Measurements from ENCODE around the gene ESRRB.
A peak's percentile ranks its signal among the peaks of the same experiment; 100 is the strongest.

ESRRB gene

DNA sequence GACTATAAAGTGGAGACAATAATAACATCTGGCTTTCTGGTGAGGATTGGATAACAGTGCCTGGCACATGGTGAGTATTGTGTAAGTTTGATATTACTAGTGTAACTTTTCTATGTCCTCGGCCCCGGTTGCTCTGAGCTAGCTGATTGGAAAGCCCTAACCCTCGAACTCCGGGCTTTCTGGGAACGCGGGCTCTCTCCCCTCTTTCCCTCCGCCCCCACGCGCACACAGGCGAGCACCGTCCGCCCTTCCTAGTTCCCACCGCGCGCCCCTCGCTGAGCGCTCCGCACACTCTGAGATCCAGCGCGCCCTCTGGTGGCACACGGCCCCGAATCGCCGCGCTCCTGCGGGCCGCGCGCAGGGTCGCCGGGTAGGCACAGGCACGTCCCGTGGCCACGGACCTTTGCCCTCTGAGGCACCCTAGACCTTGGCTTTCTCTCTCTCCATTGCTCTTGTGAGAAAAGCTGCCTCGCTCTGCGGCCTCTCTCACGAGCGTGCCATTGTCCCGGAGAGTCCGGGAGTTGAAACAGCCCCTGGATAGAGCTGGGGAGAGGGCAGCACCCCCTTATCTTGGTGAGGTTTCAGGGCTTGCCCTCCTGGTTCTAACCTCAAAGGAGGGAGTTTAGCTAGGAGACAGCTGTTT lies 23.2 kb upstream of the ESRRB start:
- H3K4me3 ChIP-seq (ENCODE audit: low read depth, low read length, poor library complexity, severe bottlenecking), result no peak overlapping the region
- H3F3A ChIP-seq (ENCODE audit: insufficient read depth, low read length), result no peaks in the 10 kb centered on the region
- H3K4me1 ChIP-seq (ENCODE audit: insufficient read depth, low read length, severe bottlenecking), result no peaks in the 10 kb centered on the region
- no peaks in the 10 kb centered on the region for H4K20me1 ChIP-seq (ENCODE audit: insufficient read depth, low read length)
- H3K9ac ChIP-seq (ENCODE audit: low read length), result no peak overlapping the region
- TF ChIP-seq EZH2 (IDR thresholded peaks at IDR 0.05; ENCODE audit: borderline replicate concordance, low read length), result no peak
- TF ChIP-seq, protein P1, sequence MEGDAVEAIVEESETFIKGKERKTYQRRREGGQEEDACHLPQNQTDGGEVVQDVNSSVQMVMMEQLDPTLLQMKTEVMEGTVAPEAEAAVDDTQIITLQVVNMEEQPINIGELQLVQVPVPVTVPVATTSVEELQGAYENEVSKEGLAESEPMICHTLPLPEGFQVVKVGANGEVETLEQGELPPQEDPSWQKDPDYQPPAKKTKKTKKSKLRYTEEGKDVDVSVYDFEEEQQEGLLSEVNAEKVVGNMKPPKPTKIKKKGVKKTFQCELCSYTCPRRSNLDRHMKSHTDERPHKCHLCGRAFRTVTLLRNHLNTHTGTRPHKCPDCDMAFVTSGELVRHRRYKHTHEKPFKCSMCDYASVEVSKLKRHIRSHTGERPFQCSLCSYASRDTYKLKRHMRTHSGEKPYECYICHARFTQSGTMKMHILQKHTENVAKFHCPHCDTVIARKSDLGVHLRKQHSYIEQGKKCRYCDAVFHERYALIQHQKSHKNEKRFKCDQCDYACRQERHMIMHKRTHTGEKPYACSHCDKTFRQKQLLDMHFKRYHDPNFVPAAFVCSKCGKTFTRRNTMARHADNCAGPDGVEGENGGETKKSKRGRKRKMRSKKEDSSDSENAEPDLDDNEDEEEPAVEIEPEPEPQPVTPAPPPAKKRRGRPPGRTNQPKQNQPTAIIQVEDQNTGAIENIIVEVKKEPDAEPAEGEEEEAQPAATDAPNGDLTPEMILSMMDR (IDR thresholded peaks at IDR 0.05; ENCODE audit: low read length), result peak; percentile 86
- no peaks in the 10 kb centered on the region for H3K27me3 ChIP-seq (ENCODE audit: insufficient read depth, low read length)
- no peaks in the 10 kb centered on the region for H3K36me3 ChIP-seq (ENCODE audit: insufficient read depth, low read length)
- H3K27ac ChIP-seq (ENCODE audit: low read depth, low read length, poor library complexity, severe bottlenecking), result no peak overlapping the region
- H3K79me2 ChIP-seq (ENCODE audit: insufficient read depth, low read length), result no peaks in the 10 kb centered on the region
- peak overlapping the region; percentile 25; the same call in 1 of the 2 replicates for H3K4me2 ChIP-seq (ENCODE audit: low read length)
- H3K9me2 ChIP-seq (ENCODE audit: low read depth, low read length), result no peaks in the 10 kb centered on the region
- H2AFZ ChIP-seq (ENCODE audit: low read length), result no peak overlapping the region
- H3K9me3 ChIP-seq (ENCODE audit: low read length), result no peaks in the 10 kb centered on the region

DNA sequence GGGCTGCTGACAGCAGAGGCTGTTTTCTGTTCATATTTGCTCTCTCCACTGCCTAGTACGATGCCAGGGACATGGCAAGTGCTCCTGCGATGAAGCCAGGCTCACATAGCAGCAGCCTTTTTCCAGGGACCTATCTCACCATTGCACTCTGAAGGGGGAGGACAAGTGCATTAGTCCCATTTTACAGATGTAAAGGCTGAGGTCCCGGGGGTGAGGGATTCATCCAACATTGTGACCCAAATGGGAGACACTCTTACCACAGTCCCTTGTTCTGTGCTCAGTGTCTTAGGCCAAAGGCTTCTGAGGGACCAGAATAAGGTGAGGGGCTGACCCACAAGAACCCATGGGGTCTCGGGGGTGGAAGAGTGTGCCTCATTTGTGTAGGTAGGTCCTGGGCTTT lies 21.6 kb upstream of the ESRRB start:
- Histone ChIP-seq H4K20me1 (ENCODE audit: insufficient read depth, low read length) (no peaks in the 10 kb centered on the region), H3K27me3 (ENCODE audit: insufficient read depth, low read length) (no peaks in the 10 kb centered on the region), H2AFZ (ENCODE audit: low read length) (no peak overlapping the region), H3K4me1 (ENCODE audit: insufficient read depth, low read length, severe bottlenecking) (no peaks in the 10 kb centered on the region), H3K4me2 (ENCODE audit: low read length) (no peak overlapping the region), H3K4me3 (ENCODE audit: low read depth, low read length, poor library complexity, severe bottlenecking) (no peak overlapping the region), H3F3A (ENCODE audit: insufficient read depth, low read length) (no peaks in the 10 kb centered on the region), H3K36me3 (ENCODE audit: insufficient read depth, low read length) (no peaks in the 10 kb centered on the region), H3K9me2 (ENCODE audit: low read depth, low read length) (no peaks in the 10 kb centered on the region), H3K79me2 (ENCODE audit: insufficient read depth, low read length) (no peaks in the 10 kb centered on the region), H3K9me3 (ENCODE audit: low read length) (no peaks in the 10 kb centered on the region), H3K9ac (ENCODE audit: low read length) (no peak overlapping the region), H3K27ac (ENCODE audit: low read depth, low read length, poor library complexity, severe bottlenecking) (no peak overlapping the region)
- TF ChIP-seq, protein P1 (IDR thresholded peaks at IDR 0.05; ENCODE audit: low read length), result no peak
- TF ChIP-seq EZH2 (IDR thresholded peaks at IDR 0.05; ENCODE audit: borderline replicate concordance, low read length), result no peak

DNA sequence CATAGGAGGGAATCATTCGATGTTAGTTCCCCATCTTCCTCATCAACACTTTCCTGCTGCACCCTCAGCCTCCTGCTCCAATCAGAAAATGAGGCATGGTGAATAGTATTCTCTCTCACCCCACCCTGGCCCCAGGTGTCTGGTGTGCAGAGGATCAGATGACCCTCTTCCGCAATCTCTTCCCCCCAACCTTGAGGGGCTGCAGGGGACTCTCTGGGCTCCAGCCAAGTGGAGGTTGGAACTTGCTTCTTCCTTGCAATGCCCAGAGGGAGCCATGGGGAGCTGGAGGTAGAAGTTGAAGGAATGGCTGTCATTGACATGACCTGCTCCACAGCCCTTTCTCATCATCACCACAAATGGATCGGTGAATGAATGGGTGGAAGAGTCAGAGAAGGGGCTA lies 20.2 kb upstream of the ESRRB start:
- H3K9ac ChIP-seq (ENCODE audit: low read length), result no peak overlapping the region
- no peaks in the 10 kb centered on the region for H3K79me2 ChIP-seq (ENCODE audit: insufficient read depth, low read length)
- H3K4me2 ChIP-seq (ENCODE audit: low read length), result no peak overlapping the region
- H3K27me3 ChIP-seq (ENCODE audit: insufficient read depth, low read length), result no peaks in the 10 kb centered on the region
- no peak overlapping the region for H3K27ac ChIP-seq (ENCODE audit: low read depth, low read length, poor library complexity, severe bottlenecking)
- no peaks in the 10 kb centered on the region for H3K36me3 ChIP-seq (ENCODE audit: insufficient read depth, low read length)
- no peak overlapping the region for H2AFZ ChIP-seq (ENCODE audit: low read length)
- H3K9me3 ChIP-seq (ENCODE audit: low read length), result no peaks in the 10 kb centered on the region
- TF ChIP-seq, protein P1 (IDR thresholded peaks at IDR 0.05; ENCODE audit: low read length), result no peak
- no peak for TF ChIP-seq EZH2 (IDR thresholded peaks at IDR 0.05; ENCODE audit: borderline replicate concordance, low read length)
- H3F3A ChIP-seq (ENCODE audit: insufficient read depth, low read length), result no peaks in the 10 kb centered on the region
- H4K20me1 ChIP-seq (ENCODE audit: insufficient read depth, low read length), result no peaks in the 10 kb centered on the region
- H3K4me1 ChIP-seq (ENCODE audit: insufficient read depth, low read length, severe bottlenecking), result no peaks in the 10 kb centered on the region
- no peak overlapping the region for H3K4me3 ChIP-seq (ENCODE audit: low read depth, low read length, poor library complexity, severe bottlenecking)
- H3K9me2 ChIP-seq (ENCODE audit: low read depth, low read length), result no peaks in the 10 kb centered on the region

Data from OCI-LY1 (cell line).